Lower lobe of right lung (tissue), 2 donors: ENCODE data around the gene PCDHGB1. TPM values are rescaled to one million over a fixed set of nuclear protein-coding genes. Genes with fewer than 3 reads are reported as not detected.
"Not testable (repeated sequence)": the region's sequence is repeated elsewhere in the genome, so short reads cannot be mapped to it uniquely, and the experiment has no call there.

Experiments used
- ATAC-seq, 2 donors: fragments of 200-7000 bp; cut with Tn5 transposase; one replicate each; pipeline ENCODE4 v1.9.1; 2020 to 2022; ENCODE audit warnings: mild to moderate bottlenecking in 2 of 2, moderate library complexity in 2 of 2
- DNase-seq: peaks from one replicate; pipeline ENCODE4 v3.0.0-alpha.2; 2020
- H3K27ac ChIP-seq: fragments of 200-600 bp; one replicate; pipeline ENCODE4 v1.8.0; 2022
- H3K27me3 ChIP-seq: fragments of 200-600 bp; one replicate; pipeline ENCODE4 v1.8.0; 2022; ENCODE audit warnings: low read depth
- H3K36me3 ChIP-seq: fragments of 200-600 bp; one replicate; pipeline ENCODE4 v1.8.0; 2022; ENCODE audit warnings: mild to moderate bottlenecking
- H3K4me1 ChIP-seq: fragments of 200-600 bp; one replicate; pipeline ENCODE4 v1.8.0; 2022
- H3K4me3 ChIP-seq: fragments of 200-600 bp; one replicate; pipeline ENCODE4 v1.8.0; 2022; ENCODE audit warnings: mild to moderate bottlenecking
- H3K9me3 ChIP-seq: fragments of 200-600 bp; one replicate; pipeline ENCODE4 v1.8.0; 2022
- intact Hi-C: fragments of 100-400 bp; cut with DNase I; formaldehyde crosslinking; loops from one replicate; pipeline ENCODE4 v1.11.0; 2022
- total RNA-seq: library from RNA; stranded (reverse); fragmentation: NEBNext Ultra II Directional; extraction: Animal tissue kit (Norgen Biotek cat#: 25700); gene quantifications from one replicate; pipeline ENCODE4 v1.2.1, GENCODE V29; 2021
- TF ChIP-seq, protein P1 (sequence below): fragments of 200-600 bp; IDR thresholded peaks from one replicate; pipeline ENCODE4 v1.8.0; 2022; ENCODE audit warnings: antibody characterized with exemption, mild to moderate bottlenecking
- donor health status: DM: no; HTN: yes; CAD: no; lungs with severe emphysema.

PCDHGB1 gene
- total RNA-seq, 1 donor from 2014 or later: 1.8 TPM

DNA sequence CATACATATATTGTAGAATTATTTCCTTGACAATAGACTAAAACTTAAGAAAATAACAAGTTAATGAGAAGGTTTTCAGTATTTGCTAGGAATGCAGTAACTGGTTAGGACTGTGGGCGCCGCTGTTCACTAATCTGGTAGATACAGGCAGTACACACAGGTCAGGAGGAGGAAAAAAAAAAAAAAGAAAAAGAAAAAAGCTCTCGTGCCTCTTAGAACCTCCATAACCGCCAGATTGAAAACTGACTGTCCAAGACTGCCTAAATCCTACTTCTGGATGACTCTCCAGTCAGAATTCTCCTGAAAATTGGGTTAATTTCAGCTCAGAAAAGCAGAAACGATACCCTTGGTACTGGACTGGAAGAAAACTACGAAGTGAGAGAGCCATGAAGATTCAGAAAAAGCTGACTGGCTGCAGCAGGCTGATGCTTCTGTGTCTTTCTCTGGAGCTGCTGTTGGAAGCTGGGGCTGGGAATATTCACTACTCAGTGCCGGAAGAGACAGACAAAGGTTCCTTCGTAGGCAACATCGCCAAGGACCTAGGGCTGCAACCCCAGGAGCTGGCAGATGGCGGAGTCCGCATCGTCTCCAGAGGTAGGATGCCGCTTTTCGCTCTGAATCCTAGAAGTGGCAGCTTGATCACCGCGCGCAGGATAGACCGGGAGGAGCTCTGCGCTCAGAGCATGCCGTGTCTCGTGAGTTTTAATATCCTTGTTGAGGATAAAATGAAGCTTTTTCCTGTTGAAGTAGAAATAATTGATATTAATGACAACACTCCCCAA lies 19.4 kb upstream of the PCDHGB1 start, which contains the start of gene PCDHGA1:
TSS of gene PCDHGA1 (plus strand) at position 216 of the 782 bp plus-strand sequence.
- intact Hi-C loops: no loop called here
- ATAC-seq (no peak), DNase-seq (no peak)
- TF ChIP-seq, protein P1, sequence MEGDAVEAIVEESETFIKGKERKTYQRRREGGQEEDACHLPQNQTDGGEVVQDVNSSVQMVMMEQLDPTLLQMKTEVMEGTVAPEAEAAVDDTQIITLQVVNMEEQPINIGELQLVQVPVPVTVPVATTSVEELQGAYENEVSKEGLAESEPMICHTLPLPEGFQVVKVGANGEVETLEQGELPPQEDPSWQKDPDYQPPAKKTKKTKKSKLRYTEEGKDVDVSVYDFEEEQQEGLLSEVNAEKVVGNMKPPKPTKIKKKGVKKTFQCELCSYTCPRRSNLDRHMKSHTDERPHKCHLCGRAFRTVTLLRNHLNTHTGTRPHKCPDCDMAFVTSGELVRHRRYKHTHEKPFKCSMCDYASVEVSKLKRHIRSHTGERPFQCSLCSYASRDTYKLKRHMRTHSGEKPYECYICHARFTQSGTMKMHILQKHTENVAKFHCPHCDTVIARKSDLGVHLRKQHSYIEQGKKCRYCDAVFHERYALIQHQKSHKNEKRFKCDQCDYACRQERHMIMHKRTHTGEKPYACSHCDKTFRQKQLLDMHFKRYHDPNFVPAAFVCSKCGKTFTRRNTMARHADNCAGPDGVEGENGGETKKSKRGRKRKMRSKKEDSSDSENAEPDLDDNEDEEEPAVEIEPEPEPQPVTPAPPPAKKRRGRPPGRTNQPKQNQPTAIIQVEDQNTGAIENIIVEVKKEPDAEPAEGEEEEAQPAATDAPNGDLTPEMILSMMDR: peak; percentile 21
- peaks cover 22% of the 10 kb centered on the region for H3K27me3 ChIP-seq
- H3K9me3 ChIP-seq: peaks cover 18% of the 10 kb centered on the region
- no peaks in the 10 kb centered on the region for H3K4me1 ChIP-seq
- no peaks in the 10 kb centered on the region for H3K36me3 ChIP-seq
- no peak within 1 kb of the TSS for H3K4me3 ChIP-seq
- no peak within 1 kb of the TSS for H3K27ac ChIP-seq

DNA sequence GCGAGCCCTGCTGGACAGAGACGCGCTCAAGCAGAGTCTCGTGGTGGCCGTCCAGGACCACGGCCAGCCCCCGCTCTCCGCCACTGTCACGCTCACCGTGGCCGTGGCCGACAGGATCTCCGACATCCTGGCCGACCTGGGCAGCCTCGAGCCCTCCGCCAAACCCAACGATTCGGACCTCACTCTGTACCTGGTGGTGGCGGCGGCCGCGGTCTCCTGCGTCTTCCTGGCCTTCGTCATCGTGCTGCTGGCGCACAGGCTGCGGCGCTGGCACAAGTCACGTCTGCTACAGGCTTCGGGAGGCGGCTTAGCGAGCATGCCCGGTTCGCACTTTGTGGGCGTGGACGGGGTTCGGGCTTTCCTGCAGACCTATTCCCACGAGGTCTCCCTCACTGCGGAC lies 17.3 kb upstream of the PCDHGB1 start:
- H3K4me1 ChIP-seq, DNase-seq, intact Hi-C loops, H3K27ac ChIP-seq, H3K4me3 ChIP-seq, ATAC-seq, H3K36me3 ChIP-seq: not testable (repeated sequence)
- H3K9me3 ChIP-seq: peaks cover 28% of the 10 kb centered on the region
- H3K27me3 ChIP-seq: peaks cover 19% of the 10 kb centered on the region

DNA sequence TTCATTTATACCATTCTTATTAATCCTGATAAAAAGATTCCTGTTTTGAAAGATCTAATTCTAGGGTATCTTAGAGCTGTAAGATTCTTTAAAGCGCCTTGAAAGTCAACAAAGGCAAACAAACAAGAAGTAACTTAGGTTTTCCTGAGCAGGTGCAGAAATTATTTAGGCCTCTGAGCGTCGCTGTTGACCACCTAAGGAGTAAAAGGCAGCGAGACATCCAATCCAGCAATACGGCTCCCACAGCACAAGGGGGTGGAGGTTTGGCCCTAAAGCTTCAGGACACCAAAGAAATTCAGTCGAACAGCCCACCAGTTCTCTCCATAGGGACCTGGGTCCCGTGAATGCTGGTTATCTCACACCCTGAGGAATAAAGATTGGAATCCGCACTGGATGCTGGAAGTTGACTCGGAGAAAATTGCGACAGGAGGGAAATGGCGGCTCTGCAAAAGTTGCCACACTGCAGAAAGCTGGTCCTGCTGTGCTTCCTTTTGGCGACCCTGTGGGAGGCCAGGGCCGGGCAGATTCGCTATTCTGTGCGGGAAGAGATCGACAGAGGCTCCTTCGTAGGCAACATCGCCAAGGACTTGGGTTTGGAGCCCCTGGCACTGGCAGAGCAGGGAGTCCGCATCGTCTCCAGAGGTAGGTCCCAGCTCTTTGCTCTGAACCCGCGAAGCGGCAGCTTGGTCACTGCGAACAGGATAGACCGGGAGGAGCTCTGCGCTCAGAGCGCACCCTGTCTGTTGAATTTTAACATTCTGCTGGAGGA lies 11.2 kb upstream of the PCDHGB1 start, which contains the start of gene PCDHGA2:
TSS of gene PCDHGA2 (plus strand) at position 223 of the 769 bp plus-strand sequence.
- Histone ChIP-seq H3K27me3 (peaks cover 16% of the 10 kb centered on the region), H3K4me1 (no peaks in the 10 kb centered on the region), H3K36me3 (no peaks in the 10 kb centered on the region), H3K27ac (no peak within 1 kb of the TSS), H3K4me3 (peak within 1 kb of the TSS; percentile 29), H3K9me3 (peaks cover 56% of the 10 kb centered on the region)
- TF ChIP-seq, protein P1: peak; percentile 29
- intact Hi-C loops: no loop called here
- ATAC-seq (no peak), DNase-seq (no peak)

DNA sequence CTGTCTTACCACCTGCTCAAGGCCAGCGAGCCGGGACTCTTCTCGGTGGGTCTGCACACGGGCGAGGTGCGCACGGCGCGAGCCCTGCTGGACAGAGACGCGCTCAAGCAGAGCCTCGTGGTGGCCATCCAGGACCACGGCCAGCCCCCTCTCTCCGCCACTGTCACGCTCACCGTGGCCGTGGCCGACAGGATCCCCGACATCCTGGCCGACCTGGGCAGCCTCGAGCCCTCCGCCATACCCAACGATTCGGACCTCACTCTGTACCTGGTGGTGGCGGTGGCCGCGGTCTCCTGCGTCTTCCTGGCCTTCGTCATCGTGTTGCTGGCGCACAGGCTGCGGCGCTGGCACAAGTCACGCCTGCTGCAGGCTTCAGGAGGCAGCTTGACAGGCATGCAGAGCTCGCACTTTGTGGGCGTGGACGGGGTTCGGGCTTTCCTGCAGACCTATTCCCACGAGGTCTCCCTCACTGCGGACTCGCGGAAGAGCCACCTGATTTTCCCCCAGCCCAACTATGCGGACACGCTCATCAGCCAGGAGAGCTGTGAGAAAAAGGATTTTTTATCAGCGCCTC lies 9.0 kb upstream of the PCDHGB1 start:
- not testable (repeated sequence) for H3K36me3 ChIP-seq
- peaks cover 68% of the 10 kb centered on the region for H3K9me3 ChIP-seq

DNA sequence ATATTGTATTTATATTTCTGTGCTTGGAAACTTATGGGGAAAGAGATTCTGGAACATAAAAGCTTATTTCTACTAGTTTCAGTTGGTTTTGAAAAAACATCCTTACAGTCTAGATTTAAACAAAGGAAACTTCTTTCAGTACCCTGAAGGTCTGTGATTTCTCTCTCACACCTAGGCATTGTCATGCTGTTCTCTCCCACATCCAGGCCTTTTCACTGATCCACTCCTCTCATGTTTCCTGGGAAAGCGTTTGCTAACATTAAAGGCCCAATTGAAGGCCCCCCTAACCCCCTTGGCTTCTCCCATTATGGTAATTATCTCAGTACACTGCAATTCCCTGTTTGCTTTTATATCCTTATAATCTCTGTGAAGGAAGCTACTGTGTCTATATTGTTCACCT lies 7.1 kb upstream of the PCDHGB1 start:
- TF ChIP-seq, protein P1: no peak
- intact Hi-C loops: no loop called here

More for the DNA sequence above, 9.0 kb upstream of the PCDHGB1 start:
- H3K27ac ChIP-seq, DNase-seq, ATAC-seq, H3K4me3 ChIP-seq, intact Hi-C loops, H3K4me1 ChIP-seq, H3K27me3 ChIP-seq: not testable (repeated sequence)

DNA sequence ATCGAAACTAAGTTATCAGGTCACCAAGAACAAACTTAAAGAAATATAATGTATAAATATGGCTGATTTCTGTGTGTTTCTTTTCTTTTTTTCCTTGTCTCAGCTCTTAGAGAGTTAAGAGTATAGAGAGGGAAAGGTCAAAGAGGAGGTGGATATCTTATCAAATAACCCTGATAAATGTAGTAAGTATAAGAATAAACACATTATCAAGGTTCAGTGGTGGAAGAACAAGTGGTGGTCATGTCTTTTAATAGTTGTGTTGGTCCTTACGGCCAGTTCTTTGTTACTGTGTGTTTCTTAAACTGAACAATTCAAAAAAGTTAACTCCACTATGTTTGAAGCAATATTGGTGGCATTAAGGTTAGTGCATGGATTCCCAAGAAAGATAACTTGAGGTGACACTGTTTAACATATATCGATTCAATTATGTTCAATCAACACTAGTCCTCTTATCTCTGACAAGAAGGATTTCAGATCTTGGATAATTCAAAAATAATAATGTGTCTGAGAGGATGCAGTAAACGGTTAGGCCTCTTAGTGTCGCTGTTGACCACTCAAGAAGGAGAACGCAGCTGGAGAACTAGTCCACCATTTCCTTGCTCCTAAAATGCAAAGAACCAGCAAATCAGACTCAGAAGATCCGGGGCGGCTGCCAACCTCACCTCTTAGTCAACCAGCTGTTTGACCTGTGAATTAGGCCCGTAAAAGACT lies 6.5 kb upstream of the PCDHGB1 start, which contains the start of gene PCDHGA3:
TSS of gene PCDHGA3 (plus strand) at position 588 of the 711 bp plus-strand sequence. CDS start 205 bp downstream, outside the sequence.
- no peak for ATAC-seq
- Histone ChIP-seq H3K27ac (no peak within 1 kb of the TSS), H3K27me3 (no peaks in the 10 kb centered on the region), H3K4me3 (peak within 1 kb of the TSS; percentile 22), H3K9me3 (peaks cover 59% of the 10 kb centered on the region), H3K36me3 (no peaks in the 10 kb centered on the region), H3K4me1 (no peaks in the 10 kb centered on the region)
- no peak for DNase-seq
- intact Hi-C loops: no loop called here
- TF ChIP-seq, protein P1: peak; percentile 22

More for the DNA sequence above, 7.1 kb upstream of the PCDHGB1 start:
- ATAC-seq (no peak), DNase-seq (no peak)
- Histone ChIP-seq H3K27me3 (peaks cover 3% of the 10 kb centered on the region), H3K4me3 (no peak overlapping the region), H3K9me3 (peaks cover 64% of the 10 kb centered on the region), H3K36me3 (no peaks in the 10 kb centered on the region), H3K4me1 (no peaks in the 10 kb centered on the region), H3K27ac (no peak overlapping the region)
